ENCODE measurements around the gene ATXN1L.
"Not testable (repeated sequence)": the region's sequence is repeated elsewhere in the genome, so short reads cannot be mapped to it uniquely, and the experiment has no call there.

The ATXN1L gene

DNA sequence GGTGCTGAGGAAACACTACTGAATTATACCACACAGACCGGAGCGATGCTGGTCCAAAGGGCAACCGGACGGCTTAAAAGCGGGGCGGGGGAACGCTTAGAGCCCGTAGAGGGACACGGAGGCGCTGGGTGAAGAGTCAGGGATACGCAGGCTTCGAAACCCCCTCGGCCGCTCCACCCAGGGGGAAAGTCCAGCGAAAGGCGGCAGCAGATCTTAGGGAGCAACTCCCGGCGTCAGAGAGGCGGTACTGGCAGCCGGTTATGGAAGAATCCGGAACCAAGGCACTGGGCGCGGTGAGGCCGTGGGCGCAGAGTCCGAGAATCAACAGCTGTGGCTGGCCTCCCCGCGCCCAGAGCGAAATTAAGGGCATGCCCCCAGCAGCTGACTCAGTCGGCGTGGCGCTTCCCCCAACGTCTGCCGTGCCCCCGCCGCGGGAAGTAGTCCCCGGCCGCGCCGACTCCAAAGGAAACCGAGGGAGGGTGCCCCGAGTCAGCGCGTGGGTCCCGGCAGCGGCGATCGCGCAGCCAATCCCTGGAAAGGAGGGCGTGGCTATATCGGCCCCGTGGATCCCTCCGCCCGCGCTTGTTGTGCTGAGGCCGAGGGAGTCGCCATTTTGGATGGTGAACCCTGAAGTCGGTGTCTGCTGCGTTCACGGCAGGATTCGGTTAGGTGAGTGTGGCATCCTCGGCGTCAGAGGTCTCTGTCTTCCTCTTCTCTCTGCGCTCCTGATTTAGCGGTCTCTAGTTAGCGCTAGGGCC, 49.3 kb downstream of the ATXN1L start, which contains the start of gene IST1:
Gene IST1, plus strand, starts transcription at position 611 of the 758 bp plus-strand sequence. CDS start 20,110 bp downstream, outside the sequence.
- DNase-seq: peak; percentile 97

DNA sequence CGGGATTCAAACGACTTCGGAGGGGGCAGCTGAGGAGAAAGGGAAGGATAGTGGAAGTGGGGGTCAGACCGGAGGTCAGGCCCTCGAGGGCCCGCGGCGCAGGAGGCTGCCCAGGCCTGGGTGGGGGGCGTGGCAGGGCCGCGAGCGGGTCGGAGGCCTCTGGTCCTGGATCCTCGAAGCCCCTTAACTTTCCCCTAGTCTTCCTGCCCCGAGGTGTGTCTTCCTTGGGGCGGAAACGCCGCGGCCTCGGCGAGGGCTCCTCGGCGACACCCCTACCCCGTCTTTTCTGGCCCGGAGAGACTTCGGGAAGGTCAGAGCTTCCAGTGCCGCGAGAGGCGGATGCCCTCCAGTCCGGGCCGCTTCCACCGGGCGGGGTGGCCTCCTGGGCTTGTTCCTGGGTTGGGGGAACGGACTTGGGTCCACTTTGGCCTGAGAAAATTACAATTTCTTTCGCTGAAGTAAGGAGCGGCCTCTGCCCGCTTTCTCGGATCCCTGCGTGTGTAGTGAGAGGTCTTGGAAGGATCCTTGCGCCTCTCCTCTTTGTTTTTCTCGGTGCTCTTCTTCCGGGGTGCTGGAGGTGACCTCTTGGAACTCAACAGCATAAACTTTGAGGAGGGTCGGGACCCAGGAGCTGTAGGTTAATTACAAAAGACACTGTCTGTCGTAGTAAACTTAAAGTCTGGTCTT, 50.0 kb downstream of the ATXN1L start:
- no peak for DNase-seq

GRCh38 chr16:71896764-71897368, 51.1 kb downstream of the ATXN1L start:
- no peak for DNase-seq

- DNase-seq: no peak
Measured at GRCh38 chr16:71899171-71899570, 53.4 kb downstream of the ATXN1L start.

DNA sequence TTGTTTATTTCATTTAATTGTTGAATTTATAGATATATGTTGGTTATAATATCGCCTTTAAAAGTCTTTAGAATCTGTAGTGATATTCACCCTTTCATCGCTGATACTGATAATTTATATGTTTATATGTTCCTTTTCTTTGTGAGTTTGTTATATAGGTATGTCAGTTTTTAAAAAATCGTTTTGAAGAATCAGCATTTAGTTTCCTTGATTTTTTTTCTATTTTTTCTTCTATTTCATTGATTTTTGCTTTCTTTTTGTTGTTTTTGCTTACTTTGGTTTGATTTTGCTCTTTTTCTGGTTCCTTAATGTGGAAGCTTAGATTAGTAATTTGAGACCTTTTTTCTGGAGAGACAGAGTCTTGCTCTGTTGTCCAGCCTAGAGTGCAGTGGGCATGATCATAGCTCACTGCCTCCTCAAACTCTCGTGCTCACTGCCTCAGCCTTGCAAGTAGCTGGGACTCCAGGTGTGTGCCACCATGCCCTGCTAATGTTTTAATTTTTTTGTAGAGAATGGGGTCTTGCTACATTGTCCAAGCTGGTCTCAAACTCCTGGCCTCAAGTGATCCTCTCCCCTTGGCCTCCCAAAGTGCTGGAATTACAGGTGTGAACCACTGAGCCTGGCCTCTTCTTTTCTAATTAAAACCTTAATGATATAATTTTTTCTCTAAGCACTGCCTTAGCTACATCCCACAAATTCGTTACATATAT, 57.0 kb downstream of the ATXN1L start:
- no peak for DNase-seq

GRCh38 chr16:71903608-71904007, 57.8 kb downstream of the ATXN1L start:
- DNase-seq: no peak

DNA sequence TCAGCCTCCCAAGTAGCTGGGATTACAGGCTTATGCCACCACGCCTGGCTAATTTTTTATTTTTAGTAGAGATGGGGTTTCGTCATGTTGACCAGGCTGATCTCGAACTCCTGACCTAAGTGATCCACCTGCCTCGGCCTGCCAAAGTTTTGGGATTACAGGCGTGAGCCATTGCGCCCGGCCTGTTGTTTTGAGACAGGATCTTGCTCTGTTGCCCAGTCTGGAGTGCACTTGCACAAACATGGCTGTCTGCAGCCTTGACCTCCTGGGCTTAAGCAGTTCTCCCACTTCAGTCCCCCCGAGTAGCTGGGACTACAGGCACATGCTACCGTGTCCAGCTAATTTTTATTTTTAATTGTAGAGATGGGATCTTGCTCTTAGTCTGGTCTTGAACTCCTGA, 58.5 kb downstream of the ATXN1L start:
- DNase-seq: no peak

GRCh38 chr16:71905765-71906164, 60.0 kb downstream of the ATXN1L start:
- not testable (repeated sequence) for DNase-seq

Data from activated T-cell treated with anti-CD3 and anti-CD28 coated beads, Interleukin-2, amount 50 U/mL, for 1 hour (primary cell).